Purkinje cell (primary cell): Measurements from ENCODE around the gene ADAM23. TPM values are rescaled to one million over a fixed set of nuclear protein-coding genes. Genes with fewer than 3 reads are reported as not detected.

Source experiments
- polyA plus RNA-seq: library from polyadenylated mRNA; unstranded; fragments of >200 nt; fragmentation: Nextera tagmentation; gene quantifications from 2 replicates; pipeline ENCODE4 v1.2.1, GENCODE V29; 2014

ADAM23 gene
- 74.9 and 105 TPM in 2 replicates for polyA plus RNA-seq

GRCh38 chr2:206442833-206443734 is at the start of gene ADAM23:
TSS of gene ADAM23 (plus strand) at chr2:206443532. CDS start at chr2:206443867, 335 bp downstream.

GRCh38 chr2:206642075-206643025 is 199.0 kb downstream of the ADAM23 start, which contains the start of gene FAM237A:
TSS of gene FAM237A (plus strand) at chr2:206642487. CDS start at chr2:206644237, 1,750 bp downstream.

Other genes starting within 250 kb of the ADAM23 start
- 7.6 and 11.1 TPM in 2 replicates for gene ZDBF2, start 168.9 kb upstream of the ADAM23 start, polyA plus RNA-seq
- gene FAM237A, start 199.0 kb downstream of the ADAM23 start, polyA plus RNA-seq = 7.1 and 7.4 TPM in 2 replicates